ENCODE measurements around the gene SMURF2. TPM values are rescaled to one million over a fixed set of nuclear protein-coding genes. Genes with fewer than 3 reads are reported as not detected.

The SMURF2 gene
- total and polyA plus RNA-seq, 2 of the 4 experiments (the other 2 are of a cell fraction) = 131 to 774 TPM

DNA sequence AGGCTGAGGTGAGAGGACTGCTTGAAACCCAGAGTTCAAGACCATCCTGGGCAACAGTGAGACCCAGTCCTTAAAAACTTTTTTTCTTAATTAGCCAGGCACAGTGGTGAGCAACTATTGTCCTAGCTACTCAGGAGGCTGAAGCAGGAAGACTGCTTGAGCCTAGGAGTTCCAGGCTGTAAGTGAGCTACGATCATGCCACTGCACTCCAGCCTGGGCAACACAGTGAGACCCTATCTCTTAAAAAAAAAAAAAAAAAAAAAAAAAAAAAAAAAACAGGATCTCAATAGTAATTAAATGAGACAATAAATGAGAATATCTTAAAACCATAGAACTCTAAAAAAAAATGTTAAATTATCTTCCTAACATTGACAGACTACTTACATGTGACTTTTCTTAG is 14.3 kb downstream of the SMURF2 start:
- POLR2A ChIA-PET (ENCODE audit: unreplicated experiment) = no interaction called here
- in situ Hi-C loops (cut with MboI; ENCODE audit: low sequenced_read_pairs) (loop anchor here (25.0 kb wide), 1 partner anchor 336 kb away; no protein-coding TSS in a partner anchor), intact Hi-C loops (cut with micrococcal nuclease) (loop anchor here (2.0 to 5.0 kb wide), 3 partner anchors 81 to 227 kb away; no protein-coding TSS in a partner anchor), dilution Hi-C loops (cut with HindIII; ENCODE audit: low sequenced_read_pairs, unreplicated experiment) (no loop called here)
- Histone ChIP-seq H3K23ac (ENCODE audit: low read depth, low read length) (no peak overlapping the region), H2AK5ac (ENCODE audit: low read depth, low read length) (no peak overlapping the region; the same call in 1 of the 2 replicates), H3K18ac (ENCODE audit: low read depth, low read length) (no peak overlapping the region), H2AFZ (replicated peaks; ENCODE audit: low read length, poor library complexity) (no peak overlapping the region), H2BK120ac (ENCODE audit: low read depth, low read length) (no peak overlapping the region), H4K20me1 (ENCODE audit: insufficient read depth, low read length) (peaks cover 98% of the 10 kb centered on the region), H3K4me3 (ENCODE audit: insufficient read depth, low read depth, low read length) (no peak overlapping the region), H2AK9ac (replicated peaks; ENCODE audit: low read depth, low read length, poor library complexity) (no peak overlapping the region), H3K36me3 (ENCODE audit: control insufficient read depth, insufficient read depth, low read length) (peaks cover 34% of the 10 kb centered on the region), H3K27ac (ENCODE audit: insufficient read depth, low read length) (peak overlapping the region; percentile 17; the same call in 1 of the 2 replicates), H2BK20ac (ENCODE audit: low read depth, low read length) (no peak overlapping the region), H2BK5ac (ENCODE audit: low read depth, low read length, poor library complexity, severe bottlenecking) (no peak overlapping the region), H3K27me3 (ENCODE audit: control insufficient read depth, insufficient read depth, low read length) (no peaks in the 10 kb centered on the region), H2BK15ac (ENCODE audit: low read depth, low read length) (no peak overlapping the region), H3K9ac (ENCODE audit: low read depth, low read length) (no peak overlapping the region; the same call in 1 of the 2 replicates), H3K9me1 (ENCODE audit: insufficient read depth, low read length) (peaks cover 19% of the 10 kb centered on the region), H3K4me1 (ENCODE audit: control insufficient read depth, insufficient read depth, low read length) (peaks cover 3% of the 10 kb centered on the region), H3K9me3 (ENCODE audit: control insufficient read depth, insufficient read depth, low read length) (no peaks in the 10 kb centered on the region), H3K79me1 (ENCODE audit: low read depth in 1 of 2, low read length in 2 of 2) (peaks cover 0 to 25% of the 10 kb centered on the region in 2 experiments; a peak in 2 of 4 replicates), H3K4me2 (ENCODE audit: low read depth, low read length) (no peak overlapping the region), H4K91ac (ENCODE audit: insufficient read depth, low read depth, low read length) (no peak overlapping the region), H4K8ac (ENCODE audit: low read depth in 2 of 2, low read length in 2 of 2) (0 out of 4 replicates have a peak overlapping the region, but pooled peaks of 1 of the 2 experiments have one; percentile 4), H4K5ac (ENCODE audit: low read depth, low read length) (no peak overlapping the region), H3K14ac (replicated peaks; ENCODE audit: low read depth, low read length) (no peak overlapping the region), H3K56ac (ENCODE audit: extremely low read depth, insufficient read depth, low read length) (no peak overlapping the region), H3K4ac (ENCODE audit: low read depth, low read length) (no peak overlapping the region)
- BruUV-seq (replicated peaks) = no TSS peak
- ATAC-seq (ENCODE audit: low read depth) (no peak), DNase-seq (no peak)
- TF ChIP-seq CHD1 (IDR thresholded peaks at IDR 0.05; ENCODE audit: low read depth, low read length) (no peak), CEBPB (IDR thresholded peaks at IDR 0.05; ENCODE audit: low read depth, low read length) (no peak), RAD21 (IDR thresholded peaks at IDR 0.05; ENCODE audit: low read length) (no peak), FOS (IDR thresholded peaks at IDR 0.05; ENCODE audit: low read depth, low read length) (no peak), RFX5 (IDR thresholded peaks at IDR 0.05; ENCODE audit: low read depth, low read length) (no peak), ELK1 (IDR thresholded peaks at IDR 0.05; ENCODE audit: borderline replicate concordance, low read depth, low read length) (no peak), NFE2L2 (IDR thresholded peaks at IDR 0.05; ENCODE audit: low read depth, low read length) (no peak), CTCF (conservative IDR thresholded peaks at IDR 0.05; ENCODE audit: low read depth, low read length) (no peak), MAZ (IDR thresholded peaks at IDR 0.05; ENCODE audit: borderline replicate concordance, low read depth, low read length) (no peak), SMC3 (IDR thresholded peaks at IDR 0.05; ENCODE audit: low read depth, low read length) (no peak), POLR2A (IDR thresholded peaks at IDR 0.05; ENCODE audit: low read depth, low read length) (no peak)
- TF ChIP-seq, protein P1, sequence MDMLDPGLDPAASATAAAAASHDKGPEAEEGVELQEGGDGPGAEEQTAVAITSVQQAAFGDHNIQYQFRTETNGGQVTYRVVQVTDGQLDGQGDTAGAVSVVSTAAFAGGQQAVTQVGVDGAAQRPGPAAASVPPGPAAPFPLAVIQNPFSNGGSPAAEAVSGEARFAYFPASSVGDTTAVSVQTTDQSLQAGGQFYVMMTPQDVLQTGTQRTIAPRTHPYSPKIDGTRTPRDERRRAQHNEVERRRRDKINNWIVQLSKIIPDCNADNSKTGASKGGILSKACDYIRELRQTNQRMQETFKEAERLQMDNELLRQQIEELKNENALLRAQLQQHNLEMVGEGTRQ (IDR thresholded peaks at IDR 0.05; ENCODE audit: low read depth, low read length) = no peak
- no CpG with 5 or more reads among the region's 1 CpG for WGBS, 2 experiments (ENCODE audit: extremely low coverage in 2 of 2, insufficient read length in 1 of 2)
- CTCF ChIA-PET = interaction anchor here (0.6 kb wide), 1 partner anchor 10 kb away, joined by 3 read pairs; no protein-coding TSS in a partner anchor

All from IMR-90 (cell line).